PC-9 (cell line): ENCODE data around the gene FXYD4.

Experiments used
- CTCF ChIP-seq: fragments of 200-600 bp; sonication (generic); conservative IDR thresholded peaks from 2 replicates; pipeline ENCODE4 v1.6.1; 2017; ENCODE audit warnings: mixed run types, antibody characterized with exemption, mild to moderate bottlenecking, moderate library complexity
- EZH2 ChIP-seq: fragments of 200-600 bp; sonication (generic); IDR thresholded peaks from 2 replicates; pipeline ENCODE4 v1.8.0; 2017; ENCODE audit warnings: antibody characterized with exemption, low read depth

GRCh38 chr10:43336641-43337318 lies 34.7 kb upstream of the FXYD4 start:
- no peak for TF ChIP-seq CTCF
- TF ChIP-seq EZH2 = no peak
